HUES6 (cell line): Measurements from ENCODE around the gene MRPL52.

Experiments
- H3K27ac ChIP-seq: 2 replicates; pipeline ENCODE4 v1.7.0; 2013; ENCODE audit warnings: low read depth, mild to moderate bottlenecking, low read length, inconsistent platforms
- H3K27me3 ChIP-seq: 2 replicates; pipeline ENCODE4 v1.6.1; 2013; ENCODE audit warnings: low read length; ENCODE audit not compliant: control insufficient read depth, insufficient read depth
- H3K36me3 ChIP-seq: 2 replicates; pipeline ENCODE4 v1.6.1; 2013; ENCODE audit warnings: low read length; ENCODE audit not compliant: control insufficient read depth, insufficient read depth
- H3K4me1 ChIP-seq: 2 replicates; pipeline ENCODE4 v1.6.1; 2013; ENCODE audit warnings: low read length; ENCODE audit not compliant: control insufficient read depth, insufficient read depth
- H3K4me3 ChIP-seq: 2 replicates; pipeline ENCODE4 v1.5.1; 2013; ENCODE audit warnings: low read depth, low read length
- H3K9ac ChIP-seq: one replicate; pipeline ENCODE4 v1.6.1; 2013; ENCODE audit warnings: mild to moderate bottlenecking, low read length
- H3K9me3 ChIP-seq: 2 replicates; pipeline ENCODE4 v1.6.1; 2013; ENCODE audit warnings: low read depth, low read length; ENCODE audit not compliant: control insufficient read depth, insufficient read depth

MRPL52 gene

GRCh38 chr14:22841311-22841710, 11.6 kb downstream of the MRPL52 start:
- peaks cover 18% of the 10 kb centered on the region for H3K4me1 ChIP-seq
- no peak overlapping the region for H3K9ac ChIP-seq
- peaks cover 55% of the 10 kb centered on the region for H3K36me3 ChIP-seq

GRCh38 chr14:22841769-22842168, 12.1 kb downstream of the MRPL52 start:
- no peak overlapping the region for H3K27ac ChIP-seq
- H3K9ac ChIP-seq = no peak overlapping the region
- H3K4me1 ChIP-seq = peaks cover 18% of the 10 kb centered on the region
- no peaks in the 10 kb centered on the region for H3K9me3 ChIP-seq
- H3K4me3 ChIP-seq = no peak overlapping the region
- H3K36me3 ChIP-seq = peaks cover 59% of the 10 kb centered on the region
- no peaks in the 10 kb centered on the region for H3K27me3 ChIP-seq

More at GRCh38 chr14:22841311-22841710, 11.6 kb downstream of the MRPL52 start:
- no peaks in the 10 kb centered on the region for H3K27me3 ChIP-seq
- H3K27ac ChIP-seq = no peak overlapping the region
- H3K9me3 ChIP-seq = no peaks in the 10 kb centered on the region
- no peak overlapping the region for H3K4me3 ChIP-seq

- H3K27ac ChIP-seq = no peak overlapping the region
- no peak overlapping the region for H3K4me3 ChIP-seq
- peaks cover 18% of the 10 kb centered on the region for H3K4me1 ChIP-seq
- peaks cover 59% of the 10 kb centered on the region for H3K36me3 ChIP-seq
- H3K9ac ChIP-seq = no peak overlapping the region
- no peaks in the 10 kb centered on the region for H3K27me3 ChIP-seq
- no peaks in the 10 kb centered on the region for H3K9me3 ChIP-seq
Observed at GRCh38 chr14:22842211-22843122, 12.8 kb downstream of the MRPL52 start.

DNA sequence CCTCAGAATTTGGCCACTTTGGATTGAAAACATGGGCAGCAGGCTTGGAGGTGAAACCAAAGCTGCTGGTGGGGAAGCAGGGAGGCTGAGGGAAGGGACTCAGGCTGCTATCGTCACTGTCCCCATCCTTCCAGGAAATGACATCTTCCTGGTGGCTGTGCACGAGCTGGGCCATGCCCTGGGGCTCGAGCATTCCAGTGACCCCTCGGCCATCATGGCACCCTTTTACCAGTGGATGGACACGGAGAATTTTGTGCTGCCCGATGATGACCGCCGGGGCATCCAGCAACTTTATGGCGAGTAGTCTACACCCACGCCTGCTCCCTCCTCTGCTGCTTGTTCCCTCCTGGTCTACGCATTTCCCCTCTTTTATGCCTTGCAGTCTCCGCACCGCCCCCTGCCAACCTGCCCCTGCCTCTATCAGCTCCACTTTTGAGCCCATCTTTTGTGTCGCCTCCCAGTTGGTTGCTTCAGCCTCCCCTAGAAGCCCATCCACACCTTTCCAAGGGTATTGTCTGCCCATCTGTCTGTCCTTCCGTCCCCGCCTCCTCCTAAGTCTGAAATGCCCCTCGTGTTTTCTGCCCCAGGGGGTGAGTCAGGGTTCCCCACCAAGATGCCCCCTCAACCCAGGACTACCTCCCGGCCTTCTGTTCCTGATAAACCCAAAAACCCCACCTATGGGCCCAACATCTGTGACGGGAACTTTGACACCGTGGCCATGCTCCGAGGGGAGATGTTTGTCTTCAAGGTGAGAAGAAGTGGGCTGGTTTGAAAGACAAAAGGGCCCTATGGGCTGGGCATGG, 13.6 kb downstream of the MRPL52 start:
- no peak overlapping the region for H3K27ac ChIP-seq
- no peaks in the 10 kb centered on the region for H3K9me3 ChIP-seq
- H3K27me3 ChIP-seq = no peaks in the 10 kb centered on the region
- H3K4me3 ChIP-seq = no peak overlapping the region
- peaks cover 59% of the 10 kb centered on the region for H3K36me3 ChIP-seq
- peaks cover 20% of the 10 kb centered on the region for H3K4me1 ChIP-seq
- H3K9ac ChIP-seq = no peak overlapping the region

- Histone ChIP-seq H3K4me3 (no peak overlapping the region), H3K27me3 (no peaks in the 10 kb centered on the region), H3K4me1 (peaks cover 20% of the 10 kb centered on the region), H3K9me3 (no peaks in the 10 kb centered on the region), H3K36me3 (peaks cover 59% of the 10 kb centered on the region), H3K27ac (no peak overlapping the region), H3K9ac (no peak overlapping the region)
Observed at GRCh38 chr14:22844221-22845102, 14.8 kb downstream of the MRPL52 start.

DNA sequence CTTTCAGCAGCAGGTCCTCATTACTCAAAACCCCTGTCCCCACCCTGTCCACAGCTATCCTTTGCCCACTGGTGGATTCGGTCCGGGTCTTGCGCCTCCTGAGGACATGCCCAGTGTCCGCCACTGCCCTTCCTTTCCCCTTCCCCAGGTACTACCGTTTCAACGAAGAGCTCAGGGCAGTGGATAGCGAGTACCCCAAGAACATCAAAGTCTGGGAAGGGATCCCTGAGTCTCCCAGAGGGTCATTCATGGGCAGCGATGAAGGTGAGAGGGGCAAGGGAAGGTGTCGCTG, 15.4 kb downstream of the MRPL52 start:
- peaks cover 59% of the 10 kb centered on the region for H3K36me3 ChIP-seq

GRCh38 chr14:22845821-22846625, 16.3 kb downstream of the MRPL52 start:
- H3K9ac ChIP-seq = no peak overlapping the region
- no peak overlapping the region for H3K4me3 ChIP-seq
- peaks cover 22% of the 10 kb centered on the region for H3K4me1 ChIP-seq
- peaks cover 56% of the 10 kb centered on the region for H3K36me3 ChIP-seq
- H3K27me3 ChIP-seq = no peaks in the 10 kb centered on the region
- no peaks in the 10 kb centered on the region for H3K9me3 ChIP-seq
- no peak overlapping the region for H3K27ac ChIP-seq

More for the DNA sequence above, 15.4 kb downstream of the MRPL52 start:
- no peak overlapping the region for H3K27ac ChIP-seq
- peaks cover 20% of the 10 kb centered on the region for H3K4me1 ChIP-seq
- no peak overlapping the region for H3K9ac ChIP-seq
- no peaks in the 10 kb centered on the region for H3K27me3 ChIP-seq
- H3K4me3 ChIP-seq = no peak overlapping the region
- H3K9me3 ChIP-seq = no peaks in the 10 kb centered on the region

GRCh38 chr14:22846811-22847307, 17.2 kb downstream of the MRPL52 start:
- peaks cover 25% of the 10 kb centered on the region for H3K4me1 ChIP-seq
- H3K9me3 ChIP-seq = no peaks in the 10 kb centered on the region
- H3K27me3 ChIP-seq = no peaks in the 10 kb centered on the region
- no peak overlapping the region for H3K27ac ChIP-seq
- H3K36me3 ChIP-seq = peaks cover 47% of the 10 kb centered on the region
- no peak overlapping the region for H3K4me3 ChIP-seq
- H3K9ac ChIP-seq = peak overlapping the region; percentile 30

DNA sequence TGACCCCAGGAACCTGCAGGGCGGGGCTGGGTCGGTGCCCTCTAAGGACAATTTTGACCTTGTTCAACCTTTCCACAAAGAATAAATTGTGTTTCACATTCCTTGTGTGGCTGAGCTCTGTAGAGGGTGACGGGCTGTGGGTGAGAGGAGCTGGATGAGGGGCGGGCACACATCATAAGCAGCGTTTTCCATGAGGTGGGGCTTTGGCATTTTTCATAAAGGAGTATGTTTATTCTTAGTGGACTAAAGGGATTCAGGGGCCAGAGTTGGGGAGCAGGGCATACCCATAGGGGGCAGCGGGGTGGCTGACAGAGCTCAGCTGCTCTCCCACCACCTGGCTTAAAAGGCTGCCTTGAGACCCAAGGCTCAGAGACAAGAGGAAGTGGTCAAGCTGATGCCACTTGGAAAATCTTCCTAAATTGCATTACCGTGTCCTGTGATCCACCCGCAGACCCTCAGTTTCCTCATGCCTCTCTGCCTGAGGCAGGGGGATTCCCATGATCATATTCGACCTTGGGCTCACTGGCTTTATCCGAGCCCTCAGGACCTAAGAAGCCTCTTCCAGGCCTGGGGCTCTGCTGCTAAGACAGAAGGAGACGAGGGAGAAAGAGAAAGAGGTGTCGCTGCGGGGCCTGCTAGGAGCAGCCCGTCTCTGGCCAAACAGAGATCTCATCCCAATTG, 18.1 kb downstream of the MRPL52 start:
- Histone ChIP-seq H3K9ac (peak overlapping the region; percentile 19), H3K4me3 (no peak overlapping the region), H3K27me3 (no peaks in the 10 kb centered on the region), H3K27ac (no peak overlapping the region), H3K4me1 (peaks cover 28% of the 10 kb centered on the region), H3K9me3 (no peaks in the 10 kb centered on the region), H3K36me3 (peaks cover 38% of the 10 kb centered on the region)
